HEK293 (cell line): Measurements from ENCODE around the gene RTL5.

Experiments
- CTCF ChIA-PET: fragments of 350-600 bp; formaldehyde crosslinking; extraction: SDS; loops from one replicate; lab custom pipeline; 2021; ENCODE audit warnings: antibody characterized with exemption; lab: Yijun Ruan, JAX
- POLR2A ChIA-PET: fragments of 300-600 bp; formaldehyde crosslinking; extraction: SDS; loops from one replicate; lab custom pipeline; 2020; ENCODE audit warnings: antibody characterized with exemption, inconsistent platforms; lab: Yijun Ruan, JAX
- H3K27ac ChIP-seq: fragments of 200-500 bp; sonication (Bioruptor generic); 2 replicates; pipeline ENCODE4 v1.5.1; 2014; ENCODE audit warnings: low read depth, low read length, control low read depth, inconsistent platforms; ENCODE audit errors: extremely low read depth
- H3K36me3 ChIP-seq, 2 experiments: fragments of 200-500 bp in 1 of 2; sonication (Bioruptor generic) in 1 of 2; 1 replicate in 1 of 2; 2 replicates in 1 of 2; pipeline ENCODE4 v1.5.1; 2014 to 2017; ENCODE audit warnings: inconsistent platforms in 2 of 2, low read length in 2 of 2; ENCODE audit not compliant: control insufficient read depth in 2 of 2, insufficient read depth in 1 of 2
- H3K4me1 ChIP-seq: fragments of 200-500 bp; sonication (Bioruptor generic); 2 replicates; pipeline ENCODE4 v1.5.1; 2014; ENCODE audit warnings: mild to moderate bottlenecking, low read length, inconsistent platforms; ENCODE audit not compliant: control insufficient read depth, insufficient read depth
- H3K4me3 ChIP-seq: 2 replicates; pipeline ENCODE4 v1.5.1; 2011; ENCODE audit warnings: low read depth, mild to moderate bottlenecking, control low read depth, low read length, moderate library complexity
- H3K9me3 ChIP-seq: fragments of 200-500 bp; sonication (Bioruptor generic); 2 replicates; pipeline ENCODE4 v1.5.1; 2014; ENCODE audit warnings: low read depth, low read length, inconsistent platforms; ENCODE audit not compliant: control insufficient read depth, insufficient read depth
- KLF9 ChIP-seq: fragments of 450-650 bp; formaldehyde crosslinking; IDR thresholded peaks from 2 replicates; pipeline ENCODE4 v1.5.1; 2016; ENCODE audit warnings: missing biosample characterization, missing genetic modification characterization, low read depth
- MEIS1 ChIP-seq: sonication (generic); formaldehyde crosslinking; IDR thresholded peaks from 2 replicates; pipeline ENCODE4 v1.8.1; 2022; ENCODE audit warnings: missing genetic modification reagents, mild to moderate bottlenecking, borderline replicate concordance
- PRDM6 ChIP-seq: fragments of 450-650 bp; formaldehyde crosslinking; IDR thresholded peaks from 2 replicates; pipeline ENCODE4 v1.5.1; 2017; ENCODE audit warnings: missing biosample characterization, missing genetic modification characterization
- TSHZ1 ChIP-seq: fragments of 450-650 bp; formaldehyde crosslinking; IDR thresholded peaks from 2 replicates; pipeline ENCODE4 v1.5.1; 2016; ENCODE audit warnings: missing biosample characterization, missing genetic modification characterization, borderline replicate concordance
- ZEB2 ChIP-seq: fragments of 450-650 bp; formaldehyde crosslinking; IDR thresholded peaks from 2 replicates; pipeline ENCODE4 v1.5.1; 2016; ENCODE audit warnings: missing biosample characterization, missing genetic modification characterization
- ZNF10 ChIP-seq: fragments of 450-650 bp; formaldehyde crosslinking; IDR thresholded peaks from 2 replicates; pipeline ENCODE4 v1.5.1; 2017; ENCODE audit warnings: missing biosample characterization, missing genetic modification characterization
- ZNF155 ChIP-seq: fragments of 450-650 bp; formaldehyde crosslinking; IDR thresholded peaks from 2 replicates; pipeline ENCODE4 v1.5.1; 2016; ENCODE audit warnings: missing biosample characterization, missing genetic modification characterization
- ZNF274 ChIP-seq, 2 experiments: fragments of 200-500 bp in 1 of 2; fragments of 450-650 bp in 1 of 2; sonication (Bioruptor generic) in 1 of 2; formaldehyde crosslinking in 1 of 2; IDR thresholded peaks; 2 replicates each; pipeline versions ENCODE4 v1.5.1 to v1.6.1; 2014 to 2016; ENCODE audit warnings: borderline replicate concordance in 1 of 2, inconsistent platforms in 1 of 2, low read length in 1 of 2, missing biosample characterization in 1 of 2, missing genetic modification characterization in 1 of 2
- ZNF292 ChIP-seq: fragments of 450-650 bp; formaldehyde crosslinking; IDR thresholded peaks from 2 replicates; pipeline ENCODE4 v1.5.1; 2016; ENCODE audit warnings: low read depth, missing biosample characterization, missing genetic modification characterization, borderline replicate concordance
- ZNF335 ChIP-seq: fragments of 450-650 bp; formaldehyde crosslinking; conservative IDR thresholded peaks from 2 replicates; pipeline ENCODE4 v1.5.1; 2016; ENCODE audit warnings: missing biosample characterization, missing genetic modification characterization
- ZNF423 ChIP-seq: fragments of 450-650 bp; formaldehyde crosslinking; IDR thresholded peaks from 2 replicates; pipeline ENCODE4 v1.5.1; 2016; ENCODE audit warnings: missing biosample characterization, missing genetic modification characterization
- ZNF518A ChIP-seq: fragments of 450-650 bp; formaldehyde crosslinking; conservative IDR thresholded peaks from 2 replicates; pipeline ENCODE4 v1.5.1; 2016; ENCODE audit warnings: low read depth, missing biosample characterization, missing genetic modification characterization
- ZNF571 ChIP-seq: fragments of 450-650 bp; formaldehyde crosslinking; IDR thresholded peaks from 2 replicates; pipeline ENCODE4 v1.5.0; 2017; ENCODE audit warnings: missing biosample characterization, missing genetic modification characterization
- ZNF580 ChIP-seq: fragments of 450-650 bp; formaldehyde crosslinking; IDR thresholded peaks from 2 replicates; pipeline ENCODE4 v1.5.1; 2016; ENCODE audit warnings: missing biosample characterization, missing genetic modification characterization
- ZNF621 ChIP-seq: fragments of 450-650 bp; formaldehyde crosslinking; IDR thresholded peaks from 2 replicates; pipeline ENCODE4 v1.5.1; 2017; ENCODE audit warnings: missing biosample characterization, missing genetic modification characterization
- ZNF645 ChIP-seq: fragments of 450-650 bp; formaldehyde crosslinking; IDR thresholded peaks from 2 replicates; pipeline ENCODE4; 2016; ENCODE audit warnings: missing biosample characterization, missing genetic modification characterization
- ZNF670 ChIP-seq: fragments of 450-650 bp; formaldehyde crosslinking; IDR thresholded peaks from 2 replicates; pipeline ENCODE4 v1.5.1; 2016; ENCODE audit warnings: missing biosample characterization, missing genetic modification characterization, low read depth
- ZNF747 ChIP-seq: fragments of 450-650 bp; formaldehyde crosslinking; IDR thresholded peaks from 2 replicates; pipeline ENCODE4 v1.5.1; 2016; ENCODE audit warnings: missing biosample characterization, missing genetic modification characterization
- ZNF791 ChIP-seq: fragments of 450-650 bp; formaldehyde crosslinking; IDR thresholded peaks from 2 replicates; pipeline ENCODE4 v1.5.1; 2016; ENCODE audit warnings: missing biosample characterization, missing genetic modification characterization
- ZXDB ChIP-seq: fragments of 450-650 bp; formaldehyde crosslinking; IDR thresholded peaks from 2 replicates; pipeline ENCODE4 v1.5.1; 2016; ENCODE audit warnings: missing biosample characterization, missing genetic modification characterization

Gene RTL5

GRCh38 chrX:72084114-72084513 lies 47.6 kb downstream of the RTL5 start (continued):
- no peak for TF ChIP-seq ZNF292 (tag by site-specific recombination)
- TF ChIP-seq ZNF645 (tag by site-specific recombination), result no peak
- no peak for TF ChIP-seq KLF9 (tag by site-specific recombination)
- TF ChIP-seq ZNF791 (tag by site-specific recombination), result no peak
- TF ChIP-seq ZNF274 (IDR thresholded peaks at IDR 0.05; ENCODE audit: low read length), result no peak
- no peak for TF ChIP-seq ZNF274 (tag by site-specific recombination; IDR thresholded peaks at IDR 0.05; ENCODE audit: borderline replicate concordance)
- no peak for TF ChIP-seq ZNF580 (tag by site-specific recombination)
- TF ChIP-seq ZNF335 (tag by site-specific recombination), result no peak
- no peak for TF ChIP-seq PRDM6 (tag by site-specific recombination)
- no peak for TF ChIP-seq ZNF621 (tag by site-specific recombination)

GRCh38 chrX:72083291-72083690 lies 48.4 kb downstream of the RTL5 start:
- TF ChIP-seq ZNF645 (tag by site-specific recombination) (no peak), ZXDB (tag by site-specific recombination) (no peak), ZNF423 (tag by site-specific recombination) (no peak), ZNF518A (no peak), ZNF10 (tag by site-specific recombination) (no peak), TSHZ1 (no peak), MEIS1 (CRISPR knock-in tag) (no peak), ZEB2 (tag by site-specific recombination) (no peak), ZNF571 (no peak), ZNF155 (no peak), ZNF670 (tag by site-specific recombination) (no peak), ZNF747 (tag by site-specific recombination) (no peak), PRDM6 (tag by site-specific recombination) (no peak)
- ChIA-PET POLR2A (no interaction called here), CTCF (interaction anchor here (0.7 to 1.6 kb wide), 2 partner anchors 61 to 1662 kb away, joined by 3 to 6 read pairs; no protein-coding TSS in a partner anchor)
- Histone ChIP-seq H3K9me3 (no peaks in the 10 kb centered on the region), H3K27ac (no peak overlapping the region), H3K36me3 (no peaks in the 10 kb centered on the region), H3K4me3 (no peak overlapping the region), H3K4me1 (no peaks in the 10 kb centered on the region)
